GM19240 (cell line): ENCODE data around the gene TAS1R1.

Source experiments
- DNase-seq: peaks from one replicate; pipeline ENCODE4 v3.0.0; 2011; ENCODE audit warnings: low spot score; ENCODE audit not compliant: insufficient read length

The TAS1R1 gene

GRCh38 chr1:6554907-6555778 lies at the start of gene TAS1R1:
TSS of gene TAS1R1 (plus strand) at chr1:6555307. CDS start at chr1:6555374, 67 bp downstream.
- no peak for DNase-seq

GRCh38 chr1:6505367-6506209 lies 49.5 kb upstream of the TAS1R1 start:
- no peak for DNase-seq

GRCh38 chr1:6506210-6507036 lies 48.7 kb upstream of the TAS1R1 start:
- no peak for DNase-seq

DNA sequence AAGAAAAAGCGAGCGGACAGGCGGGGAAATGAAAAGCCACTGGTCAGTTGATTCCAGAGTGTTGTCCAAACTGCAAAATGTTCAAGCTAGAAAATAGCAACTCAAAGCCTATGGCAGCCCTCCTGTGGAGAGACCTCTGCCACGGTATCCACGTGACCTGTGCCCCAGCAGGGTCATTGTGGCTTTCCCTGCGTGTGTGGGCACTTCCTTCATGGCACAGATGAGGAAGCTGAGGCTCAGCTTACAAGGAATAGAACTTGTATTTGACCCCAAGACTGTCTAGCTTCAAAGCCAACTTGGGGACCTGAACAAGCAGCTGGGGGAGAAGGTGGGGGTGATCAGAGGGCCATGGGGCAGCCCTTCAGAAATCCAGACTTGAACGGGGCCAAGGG lies 48.1 kb upstream of the TAS1R1 start:
- DNase-seq, result no peak

- DNase-seq, result no peak
These were observed 47.6 kb upstream of the TAS1R1 start for GRCh38 chr1:6507461-6507911.

- no peak for DNase-seq
These were observed 46.8 kb upstream of the TAS1R1 start for GRCh38 chr1:6508154-6508815.

GRCh38 chr1:6508816-6509189 lies 46.3 kb upstream of the TAS1R1 start:
- DNase-seq, result no peak

DNA sequence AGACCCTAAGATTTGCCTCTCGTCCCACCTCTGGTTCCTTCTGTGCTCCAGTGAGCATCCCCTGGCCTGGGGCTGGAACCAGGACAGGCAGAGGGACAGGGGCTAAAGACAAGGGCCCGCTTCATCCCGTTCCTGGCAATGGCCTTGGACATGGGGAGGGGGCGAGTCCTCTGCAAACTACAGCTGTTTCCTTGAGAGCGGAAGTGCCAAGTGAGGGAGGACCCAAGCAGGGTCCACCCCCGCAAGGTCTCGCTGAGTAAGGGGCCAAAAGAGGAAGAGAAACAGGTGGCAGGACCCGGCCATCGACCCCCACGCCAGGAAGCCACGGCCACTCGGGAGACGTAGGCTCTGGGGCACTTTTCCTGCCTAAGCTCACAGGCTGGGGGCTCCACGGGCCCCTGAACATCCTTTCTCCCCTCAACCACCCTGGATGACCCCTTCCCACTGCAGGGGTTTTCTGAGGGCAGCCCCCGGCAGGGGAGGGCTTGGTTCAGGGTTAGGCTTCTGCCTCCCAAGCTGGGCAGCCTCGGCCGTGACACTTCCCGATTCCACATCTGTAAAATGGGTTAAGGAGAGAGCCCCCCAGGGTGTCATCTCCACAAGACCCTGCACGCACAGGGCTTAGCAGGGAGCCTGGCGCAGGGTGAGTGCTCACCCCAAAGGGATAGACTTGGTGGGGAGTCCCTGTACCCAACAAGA lies 45.7 kb upstream of the TAS1R1 start:
- DNase-seq, result no peak

DNA sequence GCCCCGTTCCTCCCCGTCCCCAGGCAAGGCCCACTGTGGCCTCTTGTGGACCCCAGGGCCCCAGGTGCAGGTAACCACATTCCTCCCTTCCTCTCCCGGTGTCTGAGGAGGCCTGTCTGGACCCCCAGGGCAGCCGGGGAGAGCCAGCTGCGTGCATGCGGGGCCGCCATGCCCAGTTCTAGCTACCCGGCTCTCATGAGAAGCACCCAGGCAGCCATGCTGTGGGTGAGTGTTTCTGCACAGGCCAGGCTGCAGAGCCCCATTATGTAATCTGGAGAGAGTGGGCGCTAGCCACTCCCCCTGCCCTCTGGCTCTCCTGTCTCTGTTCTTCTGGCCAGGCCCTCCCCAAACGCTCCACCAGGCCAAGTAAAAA lies 45.2 kb upstream of the TAS1R1 start:
- no peak for DNase-seq

DNA sequence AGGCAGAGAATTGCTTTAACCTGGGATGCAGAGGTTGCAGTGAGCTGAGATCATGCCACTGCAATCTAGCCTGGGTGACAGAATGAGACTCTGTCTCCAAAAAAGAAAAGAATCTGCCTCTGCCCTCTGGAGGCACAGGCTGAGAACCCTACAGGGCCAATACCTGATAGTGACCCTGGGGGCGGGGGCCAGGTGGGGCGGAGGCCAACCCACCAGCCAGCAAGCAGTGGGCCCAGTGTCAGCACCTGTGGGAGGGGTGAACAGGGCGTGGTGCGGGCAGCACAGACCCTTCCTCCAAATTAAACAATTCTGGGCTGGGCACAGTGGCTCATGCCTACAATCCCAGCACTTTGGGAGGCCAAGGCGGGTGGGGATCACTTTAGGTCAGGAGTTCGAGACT lies 44.6 kb upstream of the TAS1R1 start:
- no peak for DNase-seq

- DNase-seq, result no peak
These were observed 44.1 kb upstream of the TAS1R1 start for GRCh38 chr1:6511056-6511455.

- DNase-seq, result no peak
These were observed 43.4 kb upstream of the TAS1R1 start for GRCh38 chr1:6511561-6512244.

GRCh38 chr1:6512245-6512907 lies 42.7 kb upstream of the TAS1R1 start:
- DNase-seq, result no peak

DNA sequence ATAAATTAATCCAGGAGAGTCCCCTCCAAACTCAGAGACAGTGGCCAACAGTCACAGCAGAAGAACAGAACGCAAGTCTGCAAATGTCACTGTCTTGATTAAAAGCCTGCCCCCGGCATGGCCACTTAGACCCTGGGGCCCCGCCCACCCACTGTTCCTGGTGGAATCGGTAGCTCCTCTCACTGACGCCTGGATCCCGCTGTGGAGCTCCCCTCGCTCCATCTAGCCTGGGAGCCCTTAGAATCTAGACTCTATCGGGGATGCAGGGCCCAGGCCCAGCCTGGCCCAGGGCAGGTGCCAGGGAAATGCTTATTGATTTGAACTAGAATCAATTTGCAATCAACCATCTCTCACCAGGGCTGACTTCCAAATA lies 42.2 kb upstream of the TAS1R1 start:
- no peak for DNase-seq

DNA sequence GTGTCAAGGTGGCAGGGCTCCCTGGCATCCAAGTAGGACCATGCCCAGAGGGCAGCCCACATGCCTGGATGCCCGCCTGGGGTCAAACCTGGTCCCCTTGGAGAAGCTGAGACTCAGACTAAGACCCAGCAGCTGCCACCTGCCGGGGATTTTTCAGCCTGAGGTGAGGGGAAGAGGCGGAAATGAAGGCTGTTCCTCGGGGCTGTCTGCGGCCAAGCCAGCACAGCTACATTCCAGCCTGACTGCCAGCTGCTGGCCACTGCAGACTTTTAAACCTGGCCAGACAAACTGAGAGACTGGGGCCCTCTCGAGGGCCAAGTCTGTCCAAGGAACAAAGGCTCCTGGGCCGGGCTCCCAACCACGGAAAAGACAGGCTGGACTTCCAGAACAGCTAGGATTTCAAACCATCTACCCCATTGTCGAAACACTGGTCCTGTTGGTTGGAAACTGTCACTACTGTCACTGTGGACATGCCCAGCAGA lies 41.7 kb upstream of the TAS1R1 start:
- DNase-seq, result no peak

DNA sequence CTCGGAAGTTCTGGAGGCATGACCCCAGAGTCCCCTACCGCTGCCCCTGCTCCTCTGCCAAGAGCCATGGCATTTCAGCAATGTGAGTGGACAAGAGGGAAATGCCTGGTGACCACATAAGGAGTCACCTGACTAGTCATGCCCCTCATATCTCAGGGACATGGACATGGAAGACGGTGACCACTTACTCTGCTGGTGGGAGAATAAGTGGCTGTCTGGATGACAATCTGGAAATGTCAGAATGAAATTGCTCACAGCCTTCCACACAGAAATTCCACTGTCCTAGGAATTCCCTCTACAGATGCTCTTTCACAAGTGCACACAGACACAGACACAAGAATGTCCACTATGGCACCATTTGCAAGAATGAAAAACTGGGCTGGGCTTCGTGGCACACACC lies 39.3 kb upstream of the TAS1R1 start:
- DNase-seq, result no peak

DNA sequence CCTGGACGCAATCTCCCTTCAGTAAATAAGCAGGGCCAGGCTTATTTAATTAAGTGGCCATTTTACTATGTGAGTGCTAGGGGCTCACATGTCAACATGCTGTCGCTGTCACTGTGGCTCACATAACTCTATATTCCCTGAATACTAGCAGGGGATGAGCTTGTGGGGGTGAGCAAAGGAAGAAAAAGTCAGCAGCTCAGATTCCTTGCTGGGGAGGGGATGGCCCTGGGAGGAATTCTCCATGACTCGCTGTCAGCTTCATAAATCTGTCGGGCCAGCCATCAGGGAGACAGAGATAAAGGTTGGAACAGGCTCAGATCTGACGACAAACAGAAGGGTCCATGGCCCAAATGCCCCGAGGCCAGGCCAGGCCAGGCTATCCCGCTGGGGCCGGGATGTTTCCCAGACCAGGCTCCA lies 37.7 kb upstream of the TAS1R1 start:
- no peak for DNase-seq

DNA sequence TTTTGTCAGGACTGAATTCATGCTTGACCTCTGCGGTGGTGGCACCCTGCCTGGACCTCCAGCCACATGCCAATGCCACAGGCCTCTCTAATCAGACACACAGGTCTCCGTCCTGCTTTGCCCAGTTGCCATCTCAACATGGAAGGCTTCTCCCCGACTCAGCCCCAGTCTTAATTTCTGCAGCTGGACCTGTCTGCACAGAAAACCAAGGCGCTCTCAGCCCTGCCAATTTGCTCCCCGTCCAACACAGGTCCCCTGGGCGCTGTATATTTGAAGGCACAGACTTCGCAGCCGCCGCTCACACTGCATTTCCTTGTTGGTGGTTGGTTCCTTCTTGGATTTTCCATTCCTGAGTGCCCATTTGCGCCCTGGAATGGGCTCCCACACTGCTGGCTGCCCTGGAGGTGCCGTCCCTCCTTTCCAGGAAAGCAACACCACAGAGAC lies 35.6 kb upstream of the TAS1R1 start:
- DNase-seq, result no peak
